Astrocyte (in vitro differentiated cells and primary cell): ENCODE data around the gene ARVCF. TPM values are rescaled to one million over a fixed set of nuclear protein-coding genes. Genes with fewer than 3 reads are reported as not detected.

Source experiments
- DNase-seq: peaks from one replicate; pipeline ENCODE4 v3.0.0-alpha.2; 2010; ENCODE audit warnings: low read depth
- FAIRE-seq: peaks from 2 replicates; lab custom pipeline; 2011; peaks lifted over from hg19 to GRCh38; lab: Jason Lieb, UNC
- H2AFZ ChIP-seq: 2 replicates; pipeline ENCODE4 v1.6.0; 2012; ENCODE audit warnings: low read depth, low read length, inconsistent platforms
- H3K27ac ChIP-seq: 2 replicates; pipeline ENCODE4 v1.5.1; 2011; ENCODE audit warnings: low read depth, low read length, inconsistent platforms
- H3K27me3 ChIP-seq: 2 replicates; pipeline ENCODE4 v1.6.0; 2011; ENCODE audit warnings: low read length, inconsistent platforms; ENCODE audit not compliant: insufficient read depth
- H3K36me3 ChIP-seq: 2 replicates; pipeline ENCODE4 v1.5.1; 2011; ENCODE audit warnings: low read length, inconsistent platforms; ENCODE audit not compliant: insufficient read depth
- H3K4me1 ChIP-seq: 2 replicates; pipeline ENCODE4 v1.5.1; 2011; ENCODE audit warnings: low read length, inconsistent platforms; ENCODE audit not compliant: insufficient read depth
- H3K4me2 ChIP-seq: 2 replicates; pipeline ENCODE4 v1.6.0; 2012; ENCODE audit warnings: low read length, inconsistent platforms
- H3K4me3 ChIP-seq: 2 replicates; pipeline ENCODE4 v1.5.1; 2011; ENCODE audit warnings: low read depth, mild to moderate bottlenecking, low read length, inconsistent platforms; ENCODE audit not compliant: insufficient read depth
- H3K79me2 ChIP-seq: 2 replicates; pipeline ENCODE4 v1.6.0; 2012; ENCODE audit warnings: mild to moderate bottlenecking, low read length, inconsistent platforms; ENCODE audit not compliant: insufficient read depth
- H3K9ac ChIP-seq: 2 replicates; pipeline ENCODE4 v1.6.0; 2012; ENCODE audit warnings: mild to moderate bottlenecking, low read length, inconsistent platforms
- H3K9me3 ChIP-seq: 2 replicates; pipeline ENCODE4 v1.5.1; 2012; ENCODE audit warnings: low read depth, mild to moderate bottlenecking, low read length, inconsistent platforms; ENCODE audit not compliant: insufficient read depth
- H4K20me1 ChIP-seq: 2 replicates; pipeline ENCODE4 v1.6.0; 2012; ENCODE audit warnings: low read length, inconsistent platforms; ENCODE audit not compliant: insufficient read depth
- H3K27ac Mint-ChIP-seq: one replicate; pipeline ENCODE4 v1.8.0; 2021; ENCODE audit warnings: mild to moderate bottlenecking, mixed read lengths; ENCODE audit not compliant: unreplicated experiment
- H3K27me3 Mint-ChIP-seq: one replicate; pipeline ENCODE4 v1.8.0; 2021; ENCODE audit warnings: low read depth, mixed read lengths; ENCODE audit not compliant: unreplicated experiment
- H3K36me3 Mint-ChIP-seq: one replicate; pipeline ENCODE4 v1.8.0; 2021; ENCODE audit warnings: low read depth, mixed read lengths; ENCODE audit not compliant: unreplicated experiment
- H3K4me1 Mint-ChIP-seq: one replicate; pipeline ENCODE4 v1.8.0; 2021; ENCODE audit warnings: low read depth, mixed read lengths; ENCODE audit not compliant: unreplicated experiment
- H3K4me3 Mint-ChIP-seq: one replicate; pipeline ENCODE4 v1.8.0; 2021; ENCODE audit warnings: mild to moderate bottlenecking, moderate library complexity, mixed read lengths; ENCODE audit not compliant: unreplicated experiment
- H3K9me3 Mint-ChIP-seq: one replicate; pipeline ENCODE4 v1.8.0; 2021; ENCODE audit warnings: mild to moderate bottlenecking, mixed read lengths; ENCODE audit not compliant: unreplicated experiment
- CTCF ChIP-seq: IDR thresholded peaks from 2 replicates; pipeline ENCODE4 v1.5.1; 2011; ENCODE audit warnings: low read depth, mild to moderate bottlenecking, inconsistent platforms, low read length, moderate library complexity; ENCODE audit not compliant: insufficient read depth
- EZH2 ChIP-seq: IDR thresholded peaks from 2 replicates; pipeline ENCODE4 v1.6.1; 2012; ENCODE audit warnings: mild to moderate bottlenecking, low read length, inconsistent platforms; ENCODE audit not compliant: insufficient read depth
- total RNA-seq: library from RNA; stranded (reverse); gene quantifications from 2 replicates; pipeline ENCODE4 v1.2.1, GENCODE V29; 2021

ARVCF gene
- total RNA-seq, 1 donor from 2014 or later = 17.9 TPM

- H3K9ac ChIP-seq = no peak overlapping the region
Observed at GRCh38 chr22:20002636-20003035, 14.0 kb downstream of the ARVCF start.

GRCh38 chr22:20002128-20002527, 14.5 kb downstream of the ARVCF start:
- no peak for FAIRE-seq
- Histone ChIP-seq H2AFZ (no peak overlapping the region), H3K4me3 (no peak overlapping the region), H3K9ac (no peak overlapping the region), H3K36me3 (no peaks in the 10 kb centered on the region), H3K9me3 (peaks cover 3% of the 10 kb centered on the region), H3K4me2 (no peak overlapping the region), H3K4me1 (peaks cover 14% of the 10 kb centered on the region), H3K27me3 (peaks cover 3% of the 10 kb centered on the region), H3K79me2 (no peaks in the 10 kb centered on the region), H4K20me1 (no peaks in the 10 kb centered on the region), H3K27ac (no peak overlapping the region)
- Mint-ChIP-seq H3K36me3 (peaks cover 6% of the 10 kb centered on the region), H3K4me3 (no peak overlapping the region), H3K4me1 (peaks cover 9% of the 10 kb centered on the region), H3K27ac (no peak overlapping the region), H3K9me3 (peaks cover 4% of the 10 kb centered on the region), H3K27me3 (no peaks in the 10 kb centered on the region)
- DNase-seq = no peak
- TF ChIP-seq EZH2 (no peak), CTCF (no peak)

More at GRCh38 chr22:20002636-20003035, 14.0 kb downstream of the ARVCF start:
- Mint-ChIP-seq H3K4me1 (peaks cover 9% of the 10 kb centered on the region), H3K4me3 (no peak overlapping the region), H3K9me3 (peaks cover 4% of the 10 kb centered on the region), H3K27me3 (no peaks in the 10 kb centered on the region), H3K27ac (no peak overlapping the region), H3K36me3 (peaks cover 6% of the 10 kb centered on the region)
- peaks cover 3% of the 10 kb centered on the region for H3K9me3 ChIP-seq
- H3K79me2 ChIP-seq = no peaks in the 10 kb centered on the region
- H3K36me3 ChIP-seq = no peaks in the 10 kb centered on the region
- H2AFZ ChIP-seq = no peak overlapping the region
- H4K20me1 ChIP-seq = no peaks in the 10 kb centered on the region
- no peak overlapping the region for H3K27ac ChIP-seq
- no peak for FAIRE-seq
- TF ChIP-seq CTCF (no peak), EZH2 (no peak)
- H3K4me1 ChIP-seq = peaks cover 14% of the 10 kb centered on the region
- no peak for DNase-seq
- H3K4me2 ChIP-seq = no peak overlapping the region
- no peak overlapping the region for H3K4me3 ChIP-seq
- H3K27me3 ChIP-seq = no peaks in the 10 kb centered on the region

- H4K20me1 ChIP-seq = no peaks in the 10 kb centered on the region
- H3K9me3 Mint-ChIP-seq = peaks cover 4% of the 10 kb centered on the region
- no peak overlapping the region for H3K4me3 ChIP-seq
- no peak overlapping the region for H3K4me2 ChIP-seq
- H3K4me1 ChIP-seq = peaks cover 14% of the 10 kb centered on the region
- FAIRE-seq (no peak), DNase-seq (peak; percentile 72)
- H3K79me2 ChIP-seq = no peaks in the 10 kb centered on the region
- no peak overlapping the region for H2AFZ ChIP-seq
- H3K36me3 Mint-ChIP-seq = peaks cover 6% of the 10 kb centered on the region
- H3K9me3 ChIP-seq = peaks cover 3% of the 10 kb centered on the region
- H3K9ac ChIP-seq = no peak overlapping the region
- no peak overlapping the region for H3K27ac ChIP-seq
- no peaks in the 10 kb centered on the region for H3K36me3 ChIP-seq
- no peak overlapping the region for H3K4me3 Mint-ChIP-seq
- TF ChIP-seq CTCF = no peak
- no peak for TF ChIP-seq EZH2
- no peak overlapping the region for H3K27ac Mint-ChIP-seq
- peaks cover 9% of the 10 kb centered on the region for H3K4me1 Mint-ChIP-seq
- peaks cover 1% of the 10 kb centered on the region for H3K27me3 Mint-ChIP-seq
- H3K27me3 ChIP-seq = peaks cover 6% of the 10 kb centered on the region
Observed at GRCh38 chr22:20001082-20001638, 15.5 kb downstream of the ARVCF start.
